ENCODE data around the gene EMP2.

DNA sequence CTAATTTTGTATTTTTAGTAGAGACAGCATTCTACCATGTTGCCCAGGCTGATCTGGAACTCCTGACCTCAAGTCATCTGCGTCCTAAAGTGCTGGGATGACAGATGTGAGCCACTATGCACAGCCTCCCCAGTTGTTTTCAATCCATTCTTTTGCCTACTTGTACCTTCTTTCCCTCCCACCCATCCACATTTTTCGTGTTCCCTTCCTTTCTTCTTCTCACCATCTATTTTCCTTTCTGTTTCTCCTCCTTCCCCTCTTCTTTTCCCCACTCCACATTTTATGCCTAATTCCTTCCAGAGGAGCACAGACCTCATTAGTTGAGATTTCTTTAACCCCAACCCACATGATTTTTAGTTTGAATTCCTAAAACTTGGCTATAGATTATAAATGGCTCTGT is 100.2 kb downstream of the EMP2 start:
- TF ChIP-seq POLR2A (IDR thresholded peaks at IDR 0.05) = no peak
- TF ChIP-seq, protein P1, sequence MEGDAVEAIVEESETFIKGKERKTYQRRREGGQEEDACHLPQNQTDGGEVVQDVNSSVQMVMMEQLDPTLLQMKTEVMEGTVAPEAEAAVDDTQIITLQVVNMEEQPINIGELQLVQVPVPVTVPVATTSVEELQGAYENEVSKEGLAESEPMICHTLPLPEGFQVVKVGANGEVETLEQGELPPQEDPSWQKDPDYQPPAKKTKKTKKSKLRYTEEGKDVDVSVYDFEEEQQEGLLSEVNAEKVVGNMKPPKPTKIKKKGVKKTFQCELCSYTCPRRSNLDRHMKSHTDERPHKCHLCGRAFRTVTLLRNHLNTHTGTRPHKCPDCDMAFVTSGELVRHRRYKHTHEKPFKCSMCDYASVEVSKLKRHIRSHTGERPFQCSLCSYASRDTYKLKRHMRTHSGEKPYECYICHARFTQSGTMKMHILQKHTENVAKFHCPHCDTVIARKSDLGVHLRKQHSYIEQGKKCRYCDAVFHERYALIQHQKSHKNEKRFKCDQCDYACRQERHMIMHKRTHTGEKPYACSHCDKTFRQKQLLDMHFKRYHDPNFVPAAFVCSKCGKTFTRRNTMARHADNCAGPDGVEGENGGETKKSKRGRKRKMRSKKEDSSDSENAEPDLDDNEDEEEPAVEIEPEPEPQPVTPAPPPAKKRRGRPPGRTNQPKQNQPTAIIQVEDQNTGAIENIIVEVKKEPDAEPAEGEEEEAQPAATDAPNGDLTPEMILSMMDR (IDR thresholded peaks at IDR 0.05) = no peak

Data from adrenal gland (tissue), 5 donors.